HL-60 (cell line): Measurements from ENCODE around the gene TXNDC17.

Experiments
- DNase-seq, 2 experiments: peaks; one replicate each; pipeline ENCODE4 v3.0.0-alpha.2; 2010 to 2020; ENCODE audit warnings: low read depth in 1 of 2, low spot score in 1 of 2
- H3K27ac ChIP-seq: fragments of 250-450 bp; sonication (Bioruptor Pico); replicated peaks from 2 replicates; pipeline ENCODE4 v1.5.1; 2020; ENCODE audit warnings: mild to moderate bottlenecking, moderate library complexity
- H3K27me3 ChIP-seq: fragments of 250-450 bp; sonication (Bioruptor Pico); 2 replicates; pipeline ENCODE4 v1.5.1; 2021; ENCODE audit warnings: mild to moderate bottlenecking, moderate library complexity; ENCODE audit not compliant: insufficient read depth, poor library complexity, severe bottlenecking
- H3K4me3 ChIP-seq: replicated peaks from 2 replicates; pipeline ENCODE4 v1.5.1; 2011; ENCODE audit warnings: mild to moderate bottlenecking, control low read depth, low read length; ENCODE audit not compliant: insufficient read depth
- GABPA ChIP-seq: IDR thresholded peaks from 2 replicates; pipeline ENCODE4 v1.6.1; 2012; ENCODE audit warnings: low read depth
- POLR2AphosphoS5 ChIP-seq: IDR thresholded peaks from 2 replicates; pipeline ENCODE4 v1.6.1; 2012; ENCODE audit warnings: low read depth
- SPI1 ChIP-seq: IDR thresholded peaks from 2 replicates; pipeline ENCODE4 v1.6.1; 2012; ENCODE audit warnings: low read depth, mild to moderate bottlenecking, borderline replicate concordance
- TF ChIP-seq, protein P1 (sequence below): IDR thresholded peaks from 2 replicates; pipeline ENCODE4 v1.6.1; 2012; ENCODE audit warnings: low read depth; ENCODE audit not compliant: insufficient replicate concordance
- TF ChIP-seq, protein P2 (sequence below): IDR thresholded peaks from one replicate; pipeline ENCODE4 v1.5.1; 2011; ENCODE audit warnings: low read length, control low read depth, inconsistent platforms; ENCODE audit not compliant: insufficient read depth

The TXNDC17 gene

DNA sequence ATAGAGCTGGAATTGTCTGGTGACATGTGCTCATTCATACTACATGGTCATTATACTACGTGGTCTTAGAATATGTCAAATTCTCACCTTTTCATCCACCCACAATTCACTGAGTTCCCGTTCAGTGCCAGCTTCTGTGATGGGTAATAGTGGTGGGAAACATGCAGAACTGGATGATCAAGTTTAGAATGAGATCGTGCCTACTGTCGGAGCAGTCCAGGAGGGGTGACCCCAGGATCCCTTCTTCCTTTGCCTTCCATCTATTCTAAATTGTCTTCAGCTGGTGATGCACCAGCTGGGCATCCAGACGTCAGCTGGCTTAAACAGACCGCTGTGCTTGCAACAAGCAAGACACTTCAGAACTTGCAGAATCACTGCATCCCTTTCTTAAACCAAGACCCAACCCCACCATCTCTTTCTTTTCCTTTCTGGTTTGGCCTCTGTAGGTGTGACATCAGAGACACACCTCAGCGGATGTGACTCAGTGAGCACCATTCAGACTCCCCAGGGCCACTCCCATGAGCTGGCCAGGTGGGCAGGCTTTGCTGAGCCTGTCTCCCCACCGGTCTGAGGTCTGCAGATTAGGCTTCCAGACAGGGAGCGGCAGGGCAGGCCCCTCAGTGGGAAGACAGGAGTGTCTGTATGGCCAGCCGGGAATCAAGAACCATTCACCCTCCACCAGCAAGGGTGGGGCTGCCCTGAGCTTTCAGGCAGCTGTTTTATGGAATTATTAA lies 28.8 kb downstream of the TXNDC17 start:
- Histone ChIP-seq H3K4me3 (no peak overlapping the region), H3K27me3 (peaks cover 2% of the 10 kb centered on the region), H3K27ac (no peak overlapping the region)
- no peak for TF ChIP-seq SPI1
- TF ChIP-seq, protein P1, sequence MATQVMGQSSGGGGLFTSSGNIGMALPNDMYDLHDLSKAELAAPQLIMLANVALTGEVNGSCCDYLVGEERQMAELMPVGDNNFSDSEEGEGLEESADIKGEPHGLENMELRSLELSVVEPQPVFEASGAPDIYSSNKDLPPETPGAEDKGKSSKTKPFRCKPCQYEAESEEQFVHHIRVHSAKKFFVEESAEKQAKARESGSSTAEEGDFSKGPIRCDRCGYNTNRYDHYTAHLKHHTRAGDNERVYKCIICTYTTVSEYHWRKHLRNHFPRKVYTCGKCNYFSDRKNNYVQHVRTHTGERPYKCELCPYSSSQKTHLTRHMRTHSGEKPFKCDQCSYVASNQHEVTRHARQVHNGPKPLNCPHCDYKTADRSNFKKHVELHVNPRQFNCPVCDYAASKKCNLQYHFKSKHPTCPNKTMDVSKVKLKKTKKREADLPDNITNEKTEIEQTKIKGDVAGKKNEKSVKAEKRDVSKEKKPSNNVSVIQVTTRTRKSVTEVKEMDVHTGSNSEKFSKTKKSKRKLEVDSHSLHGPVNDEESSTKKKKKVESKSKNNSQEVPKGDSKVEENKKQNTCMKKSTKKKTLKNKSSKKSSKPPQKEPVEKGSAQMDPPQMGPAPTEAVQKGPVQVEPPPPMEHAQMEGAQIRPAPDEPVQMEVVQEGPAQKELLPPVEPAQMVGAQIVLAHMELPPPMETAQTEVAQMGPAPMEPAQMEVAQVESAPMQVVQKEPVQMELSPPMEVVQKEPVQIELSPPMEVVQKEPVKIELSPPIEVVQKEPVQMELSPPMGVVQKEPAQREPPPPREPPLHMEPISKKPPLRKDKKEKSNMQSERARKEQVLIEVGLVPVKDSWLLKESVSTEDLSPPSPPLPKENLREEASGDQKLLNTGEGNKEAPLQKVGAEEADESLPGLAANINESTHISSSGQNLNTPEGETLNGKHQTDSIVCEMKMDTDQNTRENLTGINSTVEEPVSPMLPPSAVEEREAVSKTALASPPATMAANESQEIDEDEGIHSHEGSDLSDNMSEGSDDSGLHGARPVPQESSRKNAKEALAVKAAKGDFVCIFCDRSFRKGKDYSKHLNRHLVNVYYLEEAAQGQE, result no peak
- DNase-seq, result no peak

DNA sequence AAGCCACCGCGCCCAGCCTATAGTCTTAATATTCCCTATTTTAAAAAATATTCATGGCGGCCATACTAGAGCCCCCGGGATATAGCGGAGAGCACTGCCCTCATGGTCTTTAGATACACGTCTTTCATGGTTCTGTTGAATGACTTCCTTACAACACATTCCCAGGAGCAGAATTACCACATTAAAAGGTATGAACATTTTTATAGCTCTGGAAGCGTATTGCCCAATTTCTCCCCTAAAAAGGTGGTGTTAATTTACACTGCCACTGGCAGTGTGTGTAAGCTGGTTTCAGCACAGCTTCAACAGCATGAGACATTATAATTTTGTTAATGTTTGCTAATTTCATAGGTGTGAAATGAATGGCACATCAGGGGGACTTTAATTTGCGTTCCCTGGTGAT lies 29.7 kb downstream of the TXNDC17 start:
- no peak for DNase-seq
- H3K27me3 ChIP-seq, result peaks cover 2% of the 10 kb centered on the region
- H3K4me3 ChIP-seq, result no peak overlapping the region
- TF ChIP-seq POLR2AphosphoS5 (no peak), GABPA (no peak), SPI1 (no peak)
- TF ChIP-seq, protein P2, sequence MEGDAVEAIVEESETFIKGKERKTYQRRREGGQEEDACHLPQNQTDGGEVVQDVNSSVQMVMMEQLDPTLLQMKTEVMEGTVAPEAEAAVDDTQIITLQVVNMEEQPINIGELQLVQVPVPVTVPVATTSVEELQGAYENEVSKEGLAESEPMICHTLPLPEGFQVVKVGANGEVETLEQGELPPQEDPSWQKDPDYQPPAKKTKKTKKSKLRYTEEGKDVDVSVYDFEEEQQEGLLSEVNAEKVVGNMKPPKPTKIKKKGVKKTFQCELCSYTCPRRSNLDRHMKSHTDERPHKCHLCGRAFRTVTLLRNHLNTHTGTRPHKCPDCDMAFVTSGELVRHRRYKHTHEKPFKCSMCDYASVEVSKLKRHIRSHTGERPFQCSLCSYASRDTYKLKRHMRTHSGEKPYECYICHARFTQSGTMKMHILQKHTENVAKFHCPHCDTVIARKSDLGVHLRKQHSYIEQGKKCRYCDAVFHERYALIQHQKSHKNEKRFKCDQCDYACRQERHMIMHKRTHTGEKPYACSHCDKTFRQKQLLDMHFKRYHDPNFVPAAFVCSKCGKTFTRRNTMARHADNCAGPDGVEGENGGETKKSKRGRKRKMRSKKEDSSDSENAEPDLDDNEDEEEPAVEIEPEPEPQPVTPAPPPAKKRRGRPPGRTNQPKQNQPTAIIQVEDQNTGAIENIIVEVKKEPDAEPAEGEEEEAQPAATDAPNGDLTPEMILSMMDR, result no peak
- TF ChIP-seq, protein P1, result no peak
- no peak overlapping the region for H3K27ac ChIP-seq

DNA sequence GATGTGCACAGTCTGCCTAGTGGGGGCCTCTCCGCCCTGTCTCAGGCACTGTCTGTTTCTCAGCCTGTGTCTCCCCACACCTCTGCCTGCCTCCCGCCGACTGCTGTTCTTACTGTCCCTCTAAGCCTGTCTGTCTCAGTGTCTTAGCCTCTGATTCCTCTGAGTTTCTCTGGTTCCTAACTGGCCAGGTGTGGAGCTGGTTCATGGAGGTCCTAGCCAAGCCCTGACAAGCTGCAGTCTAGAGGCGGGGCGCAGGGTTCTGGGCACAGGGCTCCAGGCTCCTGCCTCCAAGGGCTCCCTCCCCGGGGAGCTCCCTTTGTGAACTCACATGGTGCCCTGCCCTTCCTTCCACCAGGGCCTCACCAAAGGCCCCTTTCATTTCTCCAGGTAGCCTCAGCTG lies 30.1 kb downstream of the TXNDC17 start:
- Histone ChIP-seq H3K27me3 (peaks cover 2% of the 10 kb centered on the region), H3K4me3 (no peak overlapping the region), H3K27ac (no peak overlapping the region)
- TF ChIP-seq SPI1 (no peak), GABPA (no peak), POLR2AphosphoS5 (no peak)
- TF ChIP-seq, protein P1, result no peak
- TF ChIP-seq, protein P2, result no peak
- no peak for DNase-seq
